ENCODE results near the gene GALNS.
A peak's percentile ranks its signal among the peaks of the same experiment; 100 is the strongest.

The GALNS gene

GRCh38 chr16:88816736-88817535 is 39.8 kb downstream of the GALNS start:
- no peak for DNase-seq (ENCODE audit: low spot score)

GRCh38 chr16:88815901-88816589 is 40.7 kb downstream of the GALNS start:
- DNase-seq (ENCODE audit: low spot score): no peak

GRCh38 chr16:88815227-88815626 is 41.5 kb downstream of the GALNS start:
- no peak for DNase-seq (ENCODE audit: low spot score)

- no peak for DNase-seq (ENCODE audit: low spot score)
Observed at GRCh38 chr16:88814144-88814502, 42.6 kb downstream of the GALNS start.

- no peak for DNase-seq (ENCODE audit: low spot score)
Observed at GRCh38 chr16:88813269-88814143, 43.2 kb downstream of the GALNS start.

GRCh38 chr16:88812513-88813268 is 44.1 kb downstream of the GALNS start:
- no peak for DNase-seq (ENCODE audit: low spot score)

- peak; percentile 100 for DNase-seq (ENCODE audit: low spot score)
Observed at GRCh38 chr16:88811769-88812512, 44.8 kb downstream of the GALNS start, which contains the start of gene APRT. Gene APRT (minus strand): TSS chr16:88811928. CDS start chr16:88811899, 29 bp downstream.

- DNase-seq (ENCODE audit: low spot score): peak; percentile 82
Observed at GRCh38 chr16:88810912-88811768, 45.6 kb downstream of the GALNS start.

- DNase-seq (ENCODE audit: low spot score): no peak
Observed at GRCh38 chr16:88810166-88810911, 46.4 kb downstream of the GALNS start.

GRCh38 chr16:88809676-88810165 is 47.0 kb downstream of the GALNS start:
- DNase-seq (ENCODE audit: low spot score): no peak

GRCh38 chr16:88809068-88809675 is 47.6 kb downstream of the GALNS start:
- DNase-seq (ENCODE audit: low spot score): no peak

GRCh38 chr16:88807626-88808453 is 48.9 kb downstream of the GALNS start:
- DNase-seq (ENCODE audit: low spot score): no peak

- DNase-seq (ENCODE audit: low spot score): no peak
Observed at GRCh38 chr16:88807142-88807625, 49.6 kb downstream of the GALNS start.

- no peak for DNase-seq (ENCODE audit: low spot score)
Observed at GRCh38 chr16:88806491-88807111, 50.1 kb downstream of the GALNS start.

- DNase-seq (ENCODE audit: low spot score): no peak
Observed at GRCh38 chr16:88805887-88806393, 50.8 kb downstream of the GALNS start.

- no peak for DNase-seq (ENCODE audit: low spot score)
Observed at GRCh38 chr16:88805340-88805715, 51.4 kb downstream of the GALNS start.
